Activated effector memory CD4-positive, alpha-beta T cell treated with Interleukin-2 at 50 U/mL for 16 hours (primary cell): ENCODE results near the gene UBE2J2.
"Not testable (repeated sequence)": the region's sequence is repeated elsewhere in the genome, so short reads cannot be mapped to it uniquely, and the experiment has no call there.

Source experiments
- DNase-seq: peaks from one replicate; pipeline ENCODE4 v3.0.0-alpha.2; 2020

UBE2J2 gene

GRCh38 chr1:1255078-1255477 is 18.6 kb downstream of the UBE2J2 start:
- DNase-seq = no peak

- no peak for DNase-seq
These were observed 19.0 kb downstream of the UBE2J2 start for GRCh38 chr1:1254667-1254998.

- DNase-seq = no peak
These were observed 19.5 kb downstream of the UBE2J2 start for GRCh38 chr1:1253972-1254666.

GRCh38 chr1:1253314-1253713 is 20.3 kb downstream of the UBE2J2 start:
- DNase-seq = no peak

- peak; percentile 48 for DNase-seq
These were observed 22.8 kb downstream of the UBE2J2 start for GRCh38 chr1:1250786-1251284.

GRCh38 chr1:1248009-1248913 is 25.4 kb downstream of the UBE2J2 start:
- DNase-seq = not testable (repeated sequence)

GRCh38 chr1:1247341-1247913 is 26.2 kb downstream of the UBE2J2 start:
- DNase-seq = no peak

GRCh38 chr1:1246577-1247340 is 26.9 kb downstream of the UBE2J2 start, which contains the start of gene C1QTNF12:
Gene C1QTNF12, minus strand, starts transcription at chr1:1246722. Its CDS starts 32 bp downstream, at chr1:1246690.
- DNase-seq = no peak

- DNase-seq = no peak
These were observed 27.7 kb downstream of the UBE2J2 start for GRCh38 chr1:1245817-1246576.

- no peak for DNase-seq
These were observed 28.4 kb downstream of the UBE2J2 start for GRCh38 chr1:1245178-1245816.

- no peak for DNase-seq
These were observed 29.4 kb downstream of the UBE2J2 start for GRCh38 chr1:1244192-1244811.

GRCh38 chr1:1243807-1244191 is 29.9 kb downstream of the UBE2J2 start:
- DNase-seq = no peak

- no peak for DNase-seq
These were observed 30.4 kb downstream of the UBE2J2 start for GRCh38 chr1:1243266-1243660.

GRCh38 chr1:1242461-1243265 is 31.0 kb downstream of the UBE2J2 start:
- DNase-seq = no peak

GRCh38 chr1:1241588-1242219 is 31.9 kb downstream of the UBE2J2 start:
- DNase-seq = no peak

- DNase-seq = no peak
These were observed 32.6 kb downstream of the UBE2J2 start for GRCh38 chr1:1240822-1241587.

- DNase-seq = no peak
These were observed 33.3 kb downstream of the UBE2J2 start for GRCh38 chr1:1240348-1240732.

GRCh38 chr1:1239614-1240347 is 33.9 kb downstream of the UBE2J2 start:
- no peak for DNase-seq
